HepG2 (cell line): ENCODE results near the gene HS6ST2. TPM values are rescaled to one million over a fixed set of nuclear protein-coding genes. Genes with fewer than 3 reads are reported as not detected.

ENCODE experiments used
- AGO2 ChIP-seq: fragments of 200-400 bp; formaldehyde crosslinking; optimal IDR thresholded peaks from 2 replicates; pipeline ENCODE3; 2017; ENCODE audit warnings: mild to moderate bottlenecking, low read depth, low read length, moderate library complexity
- ATF7 ChIP-seq, 2 experiments: fragments of 450-650 bp in 1 of 2; sonication (generic) in 1 of 2; formaldehyde crosslinking in 1 of 2; IDR thresholded peaks; 2 replicates each; pipeline versions ENCODE4 v1.4.0 to v1.6.1; 2016 to 2020; ENCODE audit warnings: antibody characterized with exemption in 1 of 2, mild to moderate bottlenecking in 1 of 2, missing genetic modification reagents in 1 of 2
- CHCHD3 ChIP-seq: sonication (generic); formaldehyde crosslinking; IDR thresholded peaks from 2 replicates; pipeline ENCODE4 v1.8.0; 2022; ENCODE audit warnings: mild to moderate bottlenecking, missing genetic modification reagents, moderate library complexity
- FOXM1 ChIP-seq: sonication (generic); formaldehyde crosslinking; IDR thresholded peaks from 2 replicates; pipeline ENCODE4 v1.5.0; 2020; ENCODE audit warnings: missing genetic modification reagents
- FUBP1 ChIP-seq: sonication (generic); formaldehyde crosslinking; IDR thresholded peaks from 2 replicates; pipeline ENCODE4 v1.5.1; 2020; ENCODE audit warnings: missing genetic modification reagents, mild to moderate bottlenecking, borderline replicate concordance
- GZF1 ChIP-seq: sonication (generic); formaldehyde crosslinking; IDR thresholded peaks from 2 replicates; pipeline ENCODE4 v1.5.1; 2020; ENCODE audit warnings: mild to moderate bottlenecking, missing genetic modification reagents
- IKZF4 ChIP-seq: sonication (generic); formaldehyde crosslinking; IDR thresholded peaks from 2 replicates; pipeline ENCODE4 v1.5.1; 2020; ENCODE audit warnings: borderline replicate concordance, mild to moderate bottlenecking, low read depth, missing genetic modification reagents; ENCODE audit errors: not compliant biosample characterization
- KDM1A ChIP-seq: IDR thresholded peaks from 2 replicates; pipeline ENCODE4 v1.6.1; 2016; ENCODE audit warnings: missing compliant biosample characterization
- MLLT10 ChIP-seq: sonication (generic); formaldehyde crosslinking; IDR thresholded peaks from 2 replicates; pipeline ENCODE4 v1.4.0; 2020; ENCODE audit warnings: missing genetic modification reagents
- NCOA5 ChIP-seq: sonication (generic); formaldehyde crosslinking; IDR thresholded peaks from 2 replicates; pipeline ENCODE4 v1.4.0; 2020; ENCODE audit warnings: missing genetic modification reagents
- RFXAP ChIP-seq: sonication (generic); formaldehyde crosslinking; IDR thresholded peaks from 2 replicates; pipeline ENCODE4 v1.4.0; 2020; ENCODE audit warnings: missing genetic modification reagents, borderline replicate concordance
- THRA ChIP-seq: sonication (generic); formaldehyde crosslinking; IDR thresholded peaks from 2 replicates; pipeline ENCODE4 v1.4.0; 2020; ENCODE audit warnings: missing genetic modification reagents, borderline replicate concordance
- ZBTB43 ChIP-seq: sonication (generic); formaldehyde crosslinking; conservative IDR thresholded peaks from 2 replicates; pipeline ENCODE4 v1.4.0; 2020; ENCODE audit warnings: missing genetic modification reagents
- ZNF34 ChIP-seq: sonication (generic); formaldehyde crosslinking; IDR thresholded peaks from 2 replicates; pipeline ENCODE4 v1.4.0; 2020; ENCODE audit warnings: mild to moderate bottlenecking, missing genetic modification reagents, borderline replicate concordance
- ZNF605 ChIP-seq: sonication (generic); formaldehyde crosslinking; IDR thresholded peaks from 2 replicates; pipeline ENCODE4 v1.8.0; 2022; ENCODE audit warnings: mild to moderate bottlenecking, missing genetic modification reagents
- ZNF616 ChIP-seq: sonication (generic); formaldehyde crosslinking; IDR thresholded peaks from 2 replicates; pipeline ENCODE4 v1.5.0; 2020; ENCODE audit warnings: low read depth, mild to moderate bottlenecking, missing genetic modification reagents
- ZNF670 ChIP-seq: sonication (generic); formaldehyde crosslinking; IDR thresholded peaks from 2 replicates; pipeline ENCODE4 v1.8.0; 2022; ENCODE audit warnings: mild to moderate bottlenecking, missing genetic modification reagents, borderline replicate concordance
- ZNF775 ChIP-seq: sonication (generic); formaldehyde crosslinking; IDR thresholded peaks from 2 replicates; pipeline ENCODE4 v1.4.0; 2020; ENCODE audit warnings: missing genetic modification reagents, mild to moderate bottlenecking, moderate library complexity, borderline replicate concordance
- ZNF780A ChIP-seq: sonication (generic); formaldehyde crosslinking; IDR thresholded peaks from 2 replicates; pipeline ENCODE4 v1.8.0; 2022; ENCODE audit warnings: mild to moderate bottlenecking, missing genetic modification reagents, moderate library complexity
- ZNF782 ChIP-seq: sonication (generic); formaldehyde crosslinking; IDR thresholded peaks from 2 replicates; pipeline ENCODE4 v1.4.0; 2020; ENCODE audit warnings: missing genetic modification reagents, mild to moderate bottlenecking, borderline replicate concordance
- ZNF792 ChIP-seq: IDR thresholded peaks from 2 replicates; pipeline ENCODE4 v1.6.1; 2016
- ZSCAN20 ChIP-seq: sonication (generic); formaldehyde crosslinking; IDR thresholded peaks from 2 replicates; pipeline ENCODE4 v1.4.0; 2020; ENCODE audit warnings: missing genetic modification reagents, mild to moderate bottlenecking, borderline replicate concordance
- ZZZ3 ChIP-seq: sonication (generic); formaldehyde crosslinking; IDR thresholded peaks from 2 replicates; pipeline ENCODE4 v1.4.0; 2020; ENCODE audit warnings: missing genetic modification reagents, mild to moderate bottlenecking, borderline replicate concordance
- polyA plus RNA-seq, 8 experiments: library from polyadenylated mRNA; depleted of rRNA in 3 of 8; stranded (reverse) in 7 of 8; unstranded in 1 of 8; fragments of >200 nt; fragmentation: Illumina TruSeq in 4 of 8; extraction: Trizol in 4 of 8; gene quantifications; 2 replicates each; pipeline versions ENCODE4 v1.2.1 to v1.2.3, GENCODE V29; 2011 to 2016; ENCODE audit warnings: low read depth in 4 of 8, missing spikeins in 1 of 8, mixed read lengths in 1 of 8; ENCODE audit not compliant: insufficient read depth in 1 of 8
- total RNA-seq, 5 experiments: library from RNA; depleted of rRNA; stranded (reverse); fragments of >200 nt; fragmentation: Illumina TruSeq; extraction: Trizol; gene quantifications; 2 replicates each; pipeline ENCODE4 v1.2.3, GENCODE V29; 2016; ENCODE audit warnings: low read depth in 1 of 5
- TF ChIP-seq, protein P1 (sequence below): sonication (generic); formaldehyde crosslinking; IDR thresholded peaks from 2 replicates; pipeline ENCODE4 v1.5.0; 2020; ENCODE audit warnings: missing genetic modification reagents

The HS6ST2 gene
- total and polyA plus RNA-seq, 2 of the 13 experiments (the other 11 are each of a cell fraction or from before 2014, with no cell fraction given) = 0.05 TPM; not detected in 1

GRCh38 chrX:132590350-132591026, 367.9 kb downstream of the HS6ST2 start (continued):
- TF ChIP-seq AGO2 = no peak
- 0 out of 2 replicates have a peak, but pooled peaks have one; percentile 46 for TF ChIP-seq ZNF670
- no peak for TF ChIP-seq MLLT10 (CRISPR knock-in tag)
- no peak for TF ChIP-seq ZNF605 (CRISPR knock-in tag)
- TF ChIP-seq CHCHD3 (CRISPR knock-in tag) = no peak
- peak; percentile 98 for TF ChIP-seq THRA (CRISPR knock-in tag)
- no peak for TF ChIP-seq ZSCAN20 (CRISPR knock-in tag)
- no peak for TF ChIP-seq IKZF4 (CRISPR knock-in tag)
- no peak for TF ChIP-seq GZF1
- TF ChIP-seq NCOA5 = no peak
- 0 out of 2 replicates have a peak, but pooled peaks have one; percentile 24 for TF ChIP-seq ZBTB43 (CRISPR knock-in tag)
- no peak for TF ChIP-seq ZNF34 (CRISPR knock-in tag)
- TF ChIP-seq RFXAP (CRISPR knock-in tag) = 0 out of 2 replicates have a peak, but pooled peaks have one; percentile 42
- 0 out of 2 replicates have a peak, but pooled peaks have one; percentile 41 for TF ChIP-seq ZNF782
- TF ChIP-seq, protein P1, sequence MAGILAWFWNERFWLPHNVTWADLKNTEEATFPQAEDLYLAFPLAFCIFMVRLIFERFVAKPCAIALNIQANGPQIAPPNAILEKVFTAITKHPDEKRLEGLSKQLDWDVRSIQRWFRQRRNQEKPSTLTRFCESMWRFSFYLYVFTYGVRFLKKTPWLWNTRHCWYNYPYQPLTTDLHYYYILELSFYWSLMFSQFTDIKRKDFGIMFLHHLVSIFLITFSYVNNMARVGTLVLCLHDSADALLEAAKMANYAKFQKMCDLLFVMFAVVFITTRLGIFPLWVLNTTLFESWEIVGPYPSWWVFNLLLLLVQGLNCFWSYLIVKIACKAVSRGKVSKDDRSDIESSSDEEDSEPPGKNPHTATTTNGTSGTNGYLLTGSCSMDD (CRISPR knock-in tag) = no peak
- no peak for TF ChIP-seq ZNF616
- TF ChIP-seq ATF7 (IDR thresholded peaks at IDR 0.05) = peak; percentile 61
- peak; percentile 75; the same call in 1 of the 2 replicates for TF ChIP-seq ATF7 (CRISPR knock-in tag; IDR thresholded peaks at IDR 0.05)
- no peak for TF ChIP-seq FOXM1 (CRISPR knock-in tag)
- TF ChIP-seq KDM1A = no peak
- 0 out of 2 replicates have a peak, but pooled peaks have one; percentile 49 for TF ChIP-seq FUBP1 (CRISPR knock-in tag)
- no peak for TF ChIP-seq ZZZ3 (CRISPR knock-in tag)
- TF ChIP-seq ZNF780A (CRISPR knock-in tag) = no peak
- TF ChIP-seq ZNF792 = peak; percentile 66; the same call in 1 of the 2 replicates
- TF ChIP-seq ZNF775 (CRISPR knock-in tag) = no peak
